ENCODE data around the gene TNIK.

Gene TNIK

GRCh38 chr3:171366043-171366442 lies 94.2 kb downstream of the TNIK start:
- DNase-seq: no peak

GRCh38 chr3:171365489-171365888 lies 94.7 kb downstream of the TNIK start:
- DNase-seq: no peak

GRCh38 chr3:171364500-171364899 lies 95.7 kb downstream of the TNIK start:
- no peak for DNase-seq

GRCh38 chr3:171363202-171363601 lies 97.0 kb downstream of the TNIK start:
- DNase-seq: no peak

- no peak for DNase-seq
Observed at GRCh38 chr3:171362575-171362974, 97.6 kb downstream of the TNIK start.

- DNase-seq: no peak
Observed at GRCh38 chr3:171358881-171359198, 101.4 kb downstream of the TNIK start.

- no peak for DNase-seq
Observed at GRCh38 chr3:171358181-171358880, 101.9 kb downstream of the TNIK start.

GRCh38 chr3:171357721-171358120 lies 102.5 kb downstream of the TNIK start:
- no peak for DNase-seq

GRCh38 chr3:171356251-171356650 lies 104.0 kb downstream of the TNIK start:
- DNase-seq: no peak

- no peak for DNase-seq
Observed at GRCh38 chr3:171354706-171355582, 105.3 kb downstream of the TNIK start.

- DNase-seq: no peak
Observed at GRCh38 chr3:171354049-171354705, 106.0 kb downstream of the TNIK start.

GRCh38 chr3:171353423-171353822 lies 106.8 kb downstream of the TNIK start:
- DNase-seq: no peak

- no peak for DNase-seq
Observed at GRCh38 chr3:171352387-171352935, 107.7 kb downstream of the TNIK start.

GRCh38 chr3:171351676-171352075 lies 108.5 kb downstream of the TNIK start:
- peak in 2 of 58 donors; percentile 33 to 34 for DNase-seq

- DNase-seq: no peak
Observed at GRCh38 chr3:171350364-171350763, 109.8 kb downstream of the TNIK start.

GRCh38 chr3:171349392-171349791 lies 110.8 kb downstream of the TNIK start:
- peak in 1 of 58 donors; percentile 44 for DNase-seq

GRCh38 chr3:171348121-171348520 lies 112.1 kb downstream of the TNIK start:
- no peak for DNase-seq

- DNase-seq: peak in 1 of 58 donors; percentile 31
Observed at GRCh38 chr3:171347301-171348039, 112.7 kb downstream of the TNIK start.

GRCh38 chr3:171346582-171347300 lies 113.5 kb downstream of the TNIK start:
- DNase-seq: peak in 1 of 58 donors; percentile 25

GRCh38 chr3:171346019-171346418 lies 114.2 kb downstream of the TNIK start:
- no peak for DNase-seq
